ENCODE results near the gene NXPH4.

GRCh38 chr12:57200497-57200896 is 16.1 kb upstream of the NXPH4 start:
- TF ChIP-seq CTCF (IDR thresholded peaks at IDR 0.05) (no peak), EP300 (IDR thresholded peaks at IDR 0.05) (no peak)
